GM13976 (cell line): ENCODE data around the gene GGA1.

ENCODE experiments used
- DNase-seq: peaks from one replicate; pipeline ENCODE4 v3.0.0; 2012; ENCODE audit warnings: low spot score
- in situ Hi-C: fragments of 300-500 bp; cut with MboI; formaldehyde crosslinking; loops from one replicate; pipeline ENCODE4 v1.12.0; 2022; ENCODE audit warnings: low sequenced_read_pairs, mixed read lengths, inconsistent platforms; ENCODE audit not compliant: unreplicated experiment
- TF ChIP-seq, protein P1 (sequence below): IDR thresholded peaks from 2 replicates; pipeline ENCODE4 v1.5.1; 2012; ENCODE audit warnings: borderline replicate concordance, mild to moderate bottlenecking; ENCODE audit not compliant: insufficient read depth; ENCODE audit errors: extremely low read depth, missing control alignments, control extremely low read depth

Gene GGA1

GRCh38 chr22:37674248-37674647 is 65.6 kb downstream of the GGA1 start:
- in situ Hi-C loops: no loop called here
- DNase-seq: no peak
- TF ChIP-seq, protein P1, sequence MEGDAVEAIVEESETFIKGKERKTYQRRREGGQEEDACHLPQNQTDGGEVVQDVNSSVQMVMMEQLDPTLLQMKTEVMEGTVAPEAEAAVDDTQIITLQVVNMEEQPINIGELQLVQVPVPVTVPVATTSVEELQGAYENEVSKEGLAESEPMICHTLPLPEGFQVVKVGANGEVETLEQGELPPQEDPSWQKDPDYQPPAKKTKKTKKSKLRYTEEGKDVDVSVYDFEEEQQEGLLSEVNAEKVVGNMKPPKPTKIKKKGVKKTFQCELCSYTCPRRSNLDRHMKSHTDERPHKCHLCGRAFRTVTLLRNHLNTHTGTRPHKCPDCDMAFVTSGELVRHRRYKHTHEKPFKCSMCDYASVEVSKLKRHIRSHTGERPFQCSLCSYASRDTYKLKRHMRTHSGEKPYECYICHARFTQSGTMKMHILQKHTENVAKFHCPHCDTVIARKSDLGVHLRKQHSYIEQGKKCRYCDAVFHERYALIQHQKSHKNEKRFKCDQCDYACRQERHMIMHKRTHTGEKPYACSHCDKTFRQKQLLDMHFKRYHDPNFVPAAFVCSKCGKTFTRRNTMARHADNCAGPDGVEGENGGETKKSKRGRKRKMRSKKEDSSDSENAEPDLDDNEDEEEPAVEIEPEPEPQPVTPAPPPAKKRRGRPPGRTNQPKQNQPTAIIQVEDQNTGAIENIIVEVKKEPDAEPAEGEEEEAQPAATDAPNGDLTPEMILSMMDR: no peak

DNA sequence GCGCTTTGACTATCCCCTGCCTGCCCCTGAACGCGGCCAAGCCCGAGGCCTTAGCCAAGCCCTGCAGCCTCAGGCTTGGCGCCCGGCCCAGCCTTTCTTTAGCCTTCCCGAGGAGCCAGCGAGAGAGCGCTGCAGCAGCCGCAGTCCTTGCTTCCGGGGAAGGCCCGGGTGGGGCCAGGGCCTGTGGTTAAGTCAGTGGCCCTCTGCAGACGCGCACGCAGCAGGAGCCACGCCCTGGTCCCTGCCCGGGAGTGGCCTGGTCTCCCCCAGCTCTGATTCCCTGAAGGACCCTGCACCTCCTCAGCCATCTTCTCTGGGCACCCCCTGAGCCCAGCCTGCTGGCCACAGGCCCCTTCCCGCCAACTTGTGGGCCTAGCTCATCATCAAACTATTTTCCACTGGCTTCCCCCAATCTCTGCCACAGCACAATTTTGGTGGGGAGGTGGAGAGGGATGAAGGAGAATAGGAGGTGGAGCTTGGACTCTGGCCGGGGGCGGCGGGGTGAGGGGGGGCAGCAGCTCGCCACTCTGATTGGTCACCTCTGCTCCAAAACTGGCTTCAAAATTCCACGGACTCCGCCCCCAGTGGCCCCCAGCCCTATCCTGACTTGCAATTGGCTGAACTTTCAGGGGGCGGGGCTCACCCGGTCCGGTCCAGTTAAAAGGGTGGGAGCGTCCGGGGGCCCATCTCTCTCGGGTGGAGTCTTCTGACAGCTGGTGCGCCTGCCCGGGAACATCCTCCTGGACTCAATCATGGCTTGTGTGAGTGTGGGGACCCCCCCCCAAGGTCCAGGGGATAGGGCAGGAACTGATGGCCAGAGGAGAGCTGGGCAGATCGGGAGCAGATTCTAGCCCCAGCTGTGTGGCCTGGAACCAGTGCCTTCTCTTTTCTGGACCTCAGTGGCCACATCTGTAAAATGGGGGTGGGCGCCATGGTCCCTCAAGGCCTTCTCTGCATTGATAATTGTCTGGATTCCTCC is 66.6 kb downstream of the GGA1 start, which contains the start of gene LGALS1:
TSS of gene LGALS1 (plus strand) at position 686 of the 979 bp plus-strand sequence. CDS start at position 753, 67 bp downstream.
- in situ Hi-C loops: no loop called here
- TF ChIP-seq, protein P1: no peak
- peak; percentile 90 for DNase-seq

DNA sequence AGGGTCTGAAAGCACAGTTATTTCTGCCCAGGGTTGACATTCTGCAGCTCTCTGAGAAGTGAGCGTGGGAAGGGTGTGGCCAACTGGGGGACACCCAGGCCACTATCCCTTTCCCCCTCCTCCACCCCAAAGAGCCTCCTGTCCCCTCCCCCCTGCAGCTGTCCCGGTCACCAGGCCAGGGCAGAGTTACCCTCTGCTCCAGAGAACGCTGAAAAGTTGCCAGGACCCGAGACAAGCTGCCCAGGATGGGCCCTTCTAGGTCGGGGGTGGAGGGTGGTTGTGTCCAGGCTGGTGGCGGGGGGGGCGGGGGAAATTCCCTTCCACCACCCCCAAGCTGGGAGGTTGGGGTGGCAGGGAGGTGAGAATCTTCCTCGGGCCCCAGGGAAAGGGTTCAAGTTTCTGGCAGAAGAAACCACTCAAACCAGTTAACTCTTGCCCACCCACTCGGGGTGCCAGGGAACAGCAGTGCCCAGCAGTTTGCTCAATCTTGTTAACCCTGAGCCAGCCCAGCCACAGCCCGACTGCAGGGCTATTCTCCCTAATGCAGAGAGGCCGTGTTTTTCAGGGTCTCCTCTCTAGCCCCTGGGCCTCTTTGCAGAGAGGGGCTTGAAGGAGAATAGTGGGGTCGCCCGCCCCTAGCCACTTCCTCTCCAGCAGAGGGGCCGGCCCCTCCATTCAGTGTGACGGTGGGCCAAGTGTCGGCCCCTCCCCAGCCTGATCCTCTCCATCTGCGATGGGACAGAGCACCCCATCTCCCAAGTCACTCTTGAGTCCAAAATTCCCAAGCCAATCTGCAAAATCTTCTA is 67.5 kb downstream of the GGA1 start:
- in situ Hi-C loops: no loop called here
- no peak for DNase-seq
- TF ChIP-seq, protein P1: no peak

GRCh38 chr22:37676736-37677492 is 68.3 kb downstream of the GGA1 start:
- peak; percentile 91 for DNase-seq

DNA sequence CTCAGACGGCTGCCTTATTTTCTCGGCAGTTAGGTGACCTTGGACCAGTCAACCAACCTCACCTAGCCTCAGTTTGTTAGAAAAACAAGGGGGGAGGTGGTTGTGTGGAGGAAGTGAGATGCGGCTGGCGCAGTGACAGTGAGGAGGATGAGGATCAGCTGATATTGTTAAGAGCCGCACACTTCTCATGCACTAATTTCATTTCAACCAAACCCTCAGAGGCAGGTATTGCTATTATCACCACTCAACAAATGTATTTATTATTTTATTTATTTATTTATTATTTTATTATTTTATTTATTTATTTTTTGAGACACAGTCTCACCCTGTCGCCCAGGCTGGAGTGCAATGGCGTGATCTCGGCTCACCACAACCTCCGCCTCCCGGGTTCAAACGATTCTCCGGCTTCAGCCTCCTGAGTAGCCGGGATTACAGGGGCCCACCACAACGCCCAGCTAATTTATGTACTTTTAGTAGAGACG is 68.9 kb downstream of the GGA1 start:
- in situ Hi-C loops: no loop called here
- TF ChIP-seq, protein P1: no peak

More at GRCh38 chr22:37676736-37677492, 68.3 kb downstream of the GGA1 start:
- TF ChIP-seq, protein P1: no peak
- in situ Hi-C loops: no loop called here

GRCh38 chr22:37678372-37678771 is 69.7 kb downstream of the GGA1 start:
- TF ChIP-seq, protein P1: no peak
- in situ Hi-C loops: no loop called here
- DNase-seq: no peak

More for the DNA sequence above, 68.9 kb downstream of the GGA1 start:
- no peak for DNase-seq
